NCI-H526 (cell line): Measurements from ENCODE around the gene RASA3.
A peak's percentile ranks its signal among the peaks of the same experiment; 100 is the strongest.

Experiments used
- DNase-seq, 2 experiments: peaks; one replicate each; lab custom pipeline; 2025; lab: John Stamatoyannopoulos, UW

Gene RASA3

DNA sequence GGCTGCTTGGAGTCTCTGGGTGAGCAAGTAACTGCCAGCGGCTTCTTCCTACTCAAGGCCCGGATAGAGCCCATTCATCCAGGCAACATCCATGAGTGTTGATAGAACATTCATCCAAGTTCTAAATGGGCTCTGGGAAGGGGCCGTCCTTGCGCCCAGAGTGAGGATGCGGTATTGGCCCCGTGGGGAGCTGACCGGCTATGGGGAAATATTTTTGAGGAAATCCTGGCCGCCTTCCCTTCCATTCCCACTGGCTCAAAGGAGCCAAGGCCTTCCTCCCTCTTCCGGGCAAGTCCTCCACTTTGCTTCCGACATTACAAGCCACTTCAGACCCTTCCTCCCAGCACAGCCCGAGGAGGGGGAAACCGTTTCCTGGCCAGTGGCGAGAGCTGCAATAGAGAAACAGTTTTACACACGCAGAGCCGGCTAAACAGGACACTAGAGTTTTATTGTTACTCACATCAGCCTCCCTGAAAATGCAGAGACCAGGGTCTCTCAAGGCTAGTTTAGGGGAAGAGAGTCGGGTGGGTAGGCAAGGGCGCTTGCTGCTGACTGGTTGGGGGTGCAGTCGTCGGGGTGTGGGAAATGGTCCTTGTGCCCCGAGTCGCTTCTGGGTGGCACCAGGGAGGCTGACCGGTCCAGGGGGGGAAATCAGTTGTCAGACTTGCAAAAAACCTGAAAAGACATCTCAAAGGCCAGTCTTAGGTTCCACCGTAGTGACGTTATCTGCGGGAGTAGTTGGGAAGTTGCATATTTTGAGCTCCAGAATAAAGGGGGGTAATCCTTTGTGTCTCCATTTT lies 196.1 kb downstream of the RASA3 start:
- no peak for DNase-seq

DNA sequence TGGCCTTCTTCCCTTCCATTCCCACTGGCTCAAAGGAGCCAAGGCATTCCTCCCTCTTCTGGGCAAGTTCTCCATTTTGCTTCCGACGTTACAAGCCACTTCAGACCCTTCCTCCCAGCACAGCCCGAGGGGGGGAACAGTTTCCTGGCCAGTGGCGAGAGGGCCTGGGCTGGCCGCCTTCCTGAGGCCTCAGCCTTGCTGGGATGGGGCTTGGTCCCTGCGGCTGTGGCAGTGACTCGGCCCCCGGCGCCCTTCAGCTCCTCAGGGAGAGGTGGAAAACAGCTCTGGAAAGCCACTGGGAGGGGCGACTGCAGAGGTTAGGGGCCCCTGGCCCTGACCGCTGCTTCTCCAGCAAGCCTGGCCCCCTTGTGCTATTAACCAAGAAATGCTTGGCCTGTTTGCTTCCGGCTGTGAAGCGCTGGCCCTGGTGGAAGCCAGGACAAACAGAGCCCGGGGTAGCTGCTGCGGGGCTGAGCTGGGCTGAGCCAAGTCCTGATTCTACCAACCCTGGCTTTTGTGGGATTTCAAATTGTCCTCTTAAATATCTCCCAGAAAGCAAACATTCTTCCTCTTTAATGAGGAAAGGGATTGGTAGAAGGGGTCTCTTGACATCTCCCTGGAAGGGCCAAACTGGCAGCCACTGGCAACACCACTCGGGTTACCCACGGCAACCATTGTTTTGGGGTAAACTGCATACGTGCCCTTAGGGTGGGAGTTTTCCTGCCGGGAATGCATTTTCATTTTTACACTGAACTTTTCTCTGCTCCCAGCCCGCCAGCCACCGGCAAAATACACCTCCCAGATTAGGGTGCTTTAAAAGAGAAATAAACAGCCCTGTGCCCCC lies 197.2 kb downstream of the RASA3 start:
- DNase-seq = no peak

DNA sequence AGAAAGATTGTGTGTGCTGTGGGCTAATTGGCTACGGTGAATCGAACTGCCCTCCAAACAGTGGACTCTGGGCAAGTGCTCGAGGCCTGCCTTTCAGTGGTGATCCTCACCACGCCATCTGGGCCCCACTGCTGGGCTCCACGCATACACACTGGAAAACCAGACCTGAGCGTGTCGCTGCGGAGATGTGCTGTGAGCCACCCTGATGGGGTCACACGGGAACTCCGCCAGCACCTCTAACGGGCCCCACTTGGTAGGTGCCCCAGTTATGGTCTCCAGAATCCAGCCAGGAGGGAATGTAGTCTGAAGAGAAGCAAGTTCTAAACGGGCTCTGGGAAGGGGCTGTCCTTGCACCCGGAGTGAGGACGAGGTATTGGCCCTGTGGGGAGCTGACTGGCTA lies 197.8 kb downstream of the RASA3 start:
- no peak for DNase-seq

GRCh38 chr13:113933901-113934300 lies 198.5 kb downstream of the RASA3 start:
- DNase-seq = no peak

DNA sequence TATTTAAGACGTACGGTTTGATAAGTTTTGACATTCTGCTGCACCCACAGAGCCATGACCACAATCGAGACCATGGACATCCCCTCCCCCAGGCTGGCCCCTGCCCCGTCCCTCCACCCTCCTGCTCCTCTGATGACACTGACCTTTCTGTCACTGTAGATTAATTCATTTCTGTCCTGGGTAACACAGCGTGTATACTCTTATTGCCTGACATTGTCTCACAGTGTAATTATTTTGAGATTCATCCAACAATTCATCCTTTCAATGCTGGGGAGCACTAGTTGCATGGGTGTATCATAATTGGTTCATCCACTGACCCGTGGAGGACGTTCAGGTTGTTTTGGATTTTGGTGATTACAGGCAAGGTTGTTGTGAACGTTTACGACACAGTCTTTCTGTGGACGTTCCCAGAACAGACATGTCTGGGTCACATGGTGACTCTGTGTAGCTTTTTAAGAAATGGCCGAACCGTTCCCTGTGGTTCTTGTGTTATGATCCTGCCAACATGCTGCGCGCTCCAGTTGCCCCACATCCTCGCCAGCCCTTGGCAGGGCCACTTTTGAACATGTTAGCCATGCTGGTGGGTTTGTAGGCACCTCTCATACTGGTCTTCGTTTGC lies 200.5 kb downstream of the RASA3 start:
- DNase-seq = no peak

- no peak for DNase-seq
Measured at GRCh38 chr13:113930671-113931637, 201.5 kb downstream of the RASA3 start.

- peak in 1 of 2 experiments; percentile 27 for DNase-seq
Measured at GRCh38 chr13:113929628-113930615, 202.5 kb downstream of the RASA3 start.

DNA sequence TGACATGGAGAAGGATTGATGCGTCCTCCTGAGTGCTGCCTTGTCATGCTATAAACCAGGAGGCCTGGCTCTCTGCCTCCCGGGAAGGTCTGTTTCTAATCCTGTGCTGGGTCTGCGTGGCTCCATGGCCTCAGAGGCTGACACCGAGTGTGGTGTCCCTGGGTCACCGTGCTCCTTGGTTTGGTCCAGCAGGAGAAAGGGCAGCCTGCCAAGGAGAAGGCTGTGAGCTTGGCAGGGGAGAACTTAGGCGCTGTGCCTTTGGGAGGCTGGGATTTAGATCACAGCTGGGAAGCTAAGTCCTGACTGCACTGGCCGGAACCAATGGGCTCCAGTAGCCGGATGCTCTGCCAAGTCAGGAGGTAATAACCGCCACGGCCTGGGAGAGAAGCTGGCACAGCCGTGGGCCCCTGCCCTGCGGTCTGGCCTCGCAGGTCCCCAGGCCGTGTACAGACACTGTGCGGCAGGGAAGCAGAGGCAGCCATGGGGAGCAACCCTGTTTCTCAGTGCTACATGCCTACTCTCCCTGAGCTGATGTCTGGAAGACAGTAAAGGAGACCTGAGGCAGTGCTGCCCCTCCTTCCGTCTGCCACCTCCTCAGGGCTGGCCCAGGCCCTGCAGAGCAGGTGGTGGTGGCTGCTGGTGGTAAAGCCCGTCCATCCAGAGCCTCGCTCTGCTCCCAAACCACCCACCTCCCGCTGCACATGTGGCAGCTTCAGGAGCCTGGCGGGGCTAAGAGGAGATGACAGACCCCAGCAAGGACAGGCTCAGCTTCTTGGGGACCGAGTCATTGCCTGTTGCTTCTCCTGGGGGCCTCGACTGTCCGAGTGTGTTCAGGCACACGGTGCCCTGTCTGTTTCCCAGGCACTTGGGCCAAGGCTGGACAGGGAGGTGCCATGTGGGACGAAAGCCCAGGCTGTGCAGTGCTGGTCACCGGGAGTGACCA lies 203.5 kb downstream of the RASA3 start:
- DNase-seq = no peak
